Endodermal cell (in vitro differentiated cells): ENCODE results near the gene COL23A1. TPM values are rescaled to one million over a fixed set of nuclear protein-coding genes. Genes with fewer than 3 reads are reported as not detected.

Source experiments
- DNase-seq: peaks from one replicate; pipeline ENCODE4 v3.0.0-alpha.2; 2017
- H3K27ac ChIP-seq: 2 replicates; pipeline ENCODE4 v1.5.1; 2013; ENCODE audit warnings: mild to moderate bottlenecking, low read depth, low read length, moderate library complexity
- H3K27me3 ChIP-seq: 2 replicates; pipeline ENCODE4 v1.6.1; 2013; ENCODE audit warnings: mild to moderate bottlenecking, low read length, moderate library complexity; ENCODE audit not compliant: insufficient read depth, control insufficient read depth, poor library complexity, severe bottlenecking
- H3K36me3 ChIP-seq: 2 replicates; pipeline ENCODE4 v1.7.0; 2013; ENCODE audit warnings: mild to moderate bottlenecking, low read length, moderate library complexity; ENCODE audit not compliant: control insufficient read depth, insufficient read depth
- H3K4me1 ChIP-seq: one replicate; pipeline ENCODE4 v1.7.0; 2013; ENCODE audit warnings: low read length; ENCODE audit not compliant: control insufficient read depth, insufficient read depth
- H3K4me3 ChIP-seq: 2 replicates; pipeline ENCODE4 v1.5.1; 2013; ENCODE audit warnings: mild to moderate bottlenecking, low read length, moderate library complexity
- H3K9ac ChIP-seq: 2 replicates; pipeline ENCODE4 v1.6.1; 2013; ENCODE audit warnings: mild to moderate bottlenecking, low read length, moderate library complexity; ENCODE audit not compliant: poor library complexity, severe bottlenecking; ENCODE audit errors: extremely low read depth
- H3K9me3 ChIP-seq: 2 replicates; pipeline ENCODE4 v1.6.1; 2013; ENCODE audit warnings: mild to moderate bottlenecking, low read length, moderate library complexity; ENCODE audit not compliant: control insufficient read depth
- H3K27ac Mint-ChIP-seq: 2 replicates; pipeline ENCODE4 v1.8.0; 2020; ENCODE audit warnings: mixed read lengths
- H3K27me3 Mint-ChIP-seq: 2 replicates; pipeline ENCODE4 v1.8.0; 2021; ENCODE audit warnings: mild to moderate bottlenecking, mixed read lengths; ENCODE audit not compliant: insufficient read depth
- H3K36me3 Mint-ChIP-seq: 2 replicates; pipeline ENCODE4 v1.8.0; 2020; ENCODE audit warnings: low read depth, mixed read lengths
- H3K4me1 Mint-ChIP-seq: 2 replicates; pipeline ENCODE4 v1.8.0; 2020; ENCODE audit warnings: mixed read lengths
- H3K4me3 Mint-ChIP-seq: 2 replicates; pipeline ENCODE4 v1.8.0; 2020; ENCODE audit warnings: mild to moderate bottlenecking, moderate library complexity, mixed read lengths
- H3K9me3 Mint-ChIP-seq: 2 replicates; pipeline ENCODE4 v1.8.0; 2020; ENCODE audit warnings: mild to moderate bottlenecking, mixed read lengths
- CTCF ChIP-seq: fragments of 200-600 bp; sonication (generic); conservative IDR thresholded peaks from 2 replicates; pipeline ENCODE4 v1.5.0; 2021; ENCODE audit warnings: antibody characterized with exemption, mild to moderate bottlenecking
- WGBS, 2 experiments: methylation state at CpG; one replicate each; pipeline versions ENCODE4 v1.1.5 to v1.1.7; 2013; ENCODE audit warnings: missing lambda C conversion rate in 2 of 2, mixed read lengths in 1 of 2; ENCODE audit not compliant: insufficient coverage in 1 of 2, insufficient read length in 1 of 2; 5-methylcytosine and 5-hydroxymethylcytosine counted together
- total RNA-seq, 2 donors: library from RNA; stranded (reverse); fragmentation: NEBNext Ultra II Directional in 1 of 2; extraction: Animal tissue kit (Norgen Biotek cat#: 25700) in 1 of 2; gene quantifications; 2 replicates in 1 of 2; 3 replicates in 1 of 2; pipeline ENCODE4 v1.2.1, GENCODE V29; 2021

Gene COL23A1
- total RNA-seq, 2 donors from 2014 or later: 50.2 to 71.3 TPM

- peaks cover 65% of the 10 kb centered on the region for H3K36me3 Mint-ChIP-seq
- TF ChIP-seq CTCF: no peak
- H3K27ac Mint-ChIP-seq: no peak overlapping the region
- H3K4me1 ChIP-seq: no peaks in the 10 kb centered on the region
- DNase-seq: peak; percentile 13
- H3K4me3 ChIP-seq: no peak overlapping the region
- peaks cover 13% of the 10 kb centered on the region for H3K9me3 ChIP-seq
- no peaks in the 10 kb centered on the region for H3K36me3 ChIP-seq
- H3K27ac ChIP-seq: no peak overlapping the region
- no peaks in the 10 kb centered on the region for H3K27me3 ChIP-seq
- H3K27me3 Mint-ChIP-seq: no peaks in the 10 kb centered on the region
- H3K9me3 Mint-ChIP-seq: peaks cover 28% of the 10 kb centered on the region
- no peak overlapping the region for H3K9ac ChIP-seq
- H3K4me3 Mint-ChIP-seq: no peak overlapping the region
- H3K4me1 Mint-ChIP-seq: no peaks in the 10 kb centered on the region
- 94 to 98% methylated on average over 3 to 6 of the region's 6 CpGs for WGBS, 2 experiments
These were observed 71.0 kb downstream of the COL23A1 start for GRCh38 chr5:178519155-178519554.

GRCh38 chr5:178516504-178517235, 73.5 kb downstream of the COL23A1 start:
- peaks cover 13% of the 10 kb centered on the region for H3K9me3 ChIP-seq
- H3K36me3 ChIP-seq: no peaks in the 10 kb centered on the region
- H3K27me3 ChIP-seq: no peaks in the 10 kb centered on the region
- Mint-ChIP-seq H3K27me3 (no peaks in the 10 kb centered on the region), H3K4me1 (peaks cover 1% of the 10 kb centered on the region), H3K36me3 (peaks cover 53% of the 10 kb centered on the region), H3K27ac (no peak overlapping the region), H3K4me3 (no peak overlapping the region), H3K9me3 (peaks cover 20% of the 10 kb centered on the region)
- H3K27ac ChIP-seq: no peak overlapping the region
- 94% methylated on average over 6 to 14 of the region's 14 CpGs for WGBS, 2 experiments
- no peak overlapping the region for H3K9ac ChIP-seq
- no peaks in the 10 kb centered on the region for H3K4me1 ChIP-seq
- no peak overlapping the region for H3K4me3 ChIP-seq
- DNase-seq: peak; percentile 9
- no peak for TF ChIP-seq CTCF

GRCh38 chr5:178515776-178516503, 74.3 kb downstream of the COL23A1 start:
- Mint-ChIP-seq H3K4me3 (no peak overlapping the region), H3K27me3 (no peaks in the 10 kb centered on the region), H3K9me3 (peaks cover 18% of the 10 kb centered on the region), H3K27ac (no peak overlapping the region), H3K36me3 (peaks cover 51% of the 10 kb centered on the region), H3K4me1 (peaks cover 9% of the 10 kb centered on the region)
- H3K4me1 ChIP-seq: no peaks in the 10 kb centered on the region
- TF ChIP-seq CTCF: no peak
- H3K4me3 ChIP-seq: no peak overlapping the region
- H3K9me3 ChIP-seq: peaks cover 13% of the 10 kb centered on the region
- no peaks in the 10 kb centered on the region for H3K27me3 ChIP-seq
- no peaks in the 10 kb centered on the region for H3K36me3 ChIP-seq
- WGBS, 2 experiments: 90 to 98% methylated on average over 11 to 23 of the region's 23 CpGs
- no peak overlapping the region for H3K27ac ChIP-seq
- peak; percentile 24 for DNase-seq
- no peak overlapping the region for H3K9ac ChIP-seq
